HCT116 (cell line): Measurements from ENCODE around the gene CCND1. TPM values are rescaled to one million over a fixed set of nuclear protein-coding genes. Genes with fewer than 3 reads are reported as not detected.
"Not testable (repeated sequence)": the region's sequence is repeated elsewhere in the genome, so short reads cannot be mapped to it uniquely, and the experiment has no call there.

Source experiments
- ATAC-seq: fragments of 200-7000 bp; cut with Tn5 transposase; 2 replicates; pipeline ENCODE4 v1.9.1; 2020; ENCODE audit warnings: mild to moderate bottlenecking, moderate library complexity
- BruUV-seq: library from RNA; stranded (reverse); fragments of 400-500 nt; replicated peaks from 2 replicates; lab custom pipeline; 2021; lab: Mats Ljungman, UMichigan
- CTCF ChIA-PET: fragments of 300-600 bp; sonication (Branson Sonifier 250); formaldehyde crosslinking; loops from one replicate; lab custom pipeline; 2021; ENCODE audit warnings: antibody characterized with exemption; lab: Charles Lee
- POLR2A ChIA-PET: fragments of 300-600, 350-600 bp; sonication (Branson Sonifier 250); formaldehyde crosslinking; loops from one replicate; lab custom pipeline; 2021; ENCODE audit warnings: antibody characterized with exemption; lab: Charles Lee
- RAD21 ChIA-PET, 2 experiments: fragments of 300-600 bp; sonication (Branson Sonifier 250); formaldehyde crosslinking; loops; one replicate each; lab custom pipeline; 2023; ENCODE audit warnings: low total read pairs in 2 of 2; ENCODE audit not compliant: uncharacterized antibody in 2 of 2, unreplicated experiment in 2 of 2, low non-redundant PET in 1 of 2; lab: Charles Lee
- DNase-seq: peaks from one replicate; pipeline ENCODE4 v3.0.0-alpha.2; 2010; ENCODE audit warnings: low read depth, low spot score
- H2AFZ ChIP-seq: fragments of 200-600 bp; shearing (Covaris generic), sonication (generic); 2 replicates; pipeline ENCODE4 v1.6.1; 2017; ENCODE audit warnings: low read depth, mixed run types, mixed read lengths, antibody characterized with exemption, low read length; ENCODE audit not compliant: poor library complexity, severe bottlenecking
- H3K27ac ChIP-seq: 2 replicates; pipeline ENCODE4 v1.5.1; 2012; ENCODE audit warnings: low read depth, low read length
- H3K27me3 ChIP-seq: fragments of 200-600 bp; sonication (generic); 2 replicates; pipeline ENCODE4 v1.6.1; 2016; ENCODE audit warnings: mixed run types, low read length, mixed read lengths; ENCODE audit not compliant: insufficient read depth
- H3K36me3 ChIP-seq, 2 experiments: fragments of 200-500 bp in 1 of 2; fragments of 200-600 bp in 1 of 2; sonication (Bioruptor generic) in 1 of 2; sonication (generic) in 1 of 2; 2 replicates each; pipeline versions ENCODE4 v1.5.1 to v1.6.1; 2014 to 2016; ENCODE audit warnings: low read length in 2 of 2, inconsistent platforms in 1 of 2, mixed read lengths in 1 of 2, mixed run types in 1 of 2; ENCODE audit not compliant: insufficient read depth in 2 of 2, control insufficient read depth in 1 of 2
- H3K4me1 ChIP-seq, 2 experiments: fragments of 200-600 bp in 1 of 2; sonication (generic) in 1 of 2; 2 replicates each; pipeline versions ENCODE4 v1.5.1 to v1.6.1; 2012 to 2017; ENCODE audit warnings: low read length in 2 of 2, inconsistent platforms in 1 of 2, mild to moderate bottlenecking in 1 of 2, mixed read lengths in 1 of 2, mixed run types in 1 of 2, moderate library complexity in 1 of 2; ENCODE audit not compliant: insufficient read depth in 2 of 2, control insufficient read depth in 1 of 2
- H3K4me2 ChIP-seq: fragments of 200-600 bp; sonication (generic); 2 replicates; pipeline ENCODE4 v1.6.1; 2017; ENCODE audit warnings: mixed run types, low read length, mixed read lengths
- H3K4me3 ChIP-seq, 2 experiments: fragments of 200-600 bp in 1 of 2; sonication (generic) in 1 of 2; replicated peaks in 1 of 2; 2 replicates each; pipeline ENCODE4 v1.5.1; 2011 to 2016; ENCODE audit warnings: low read length in 2 of 2, control low read depth in 1 of 2, low read depth in 1 of 2, mild to moderate bottlenecking in 1 of 2, mixed read lengths in 1 of 2, mixed run types in 1 of 2
- H3K79me2 ChIP-seq: fragments of 200-600 bp; sonication (generic); 2 replicates; pipeline ENCODE4 v1.6.1; 2017; ENCODE audit warnings: mild to moderate bottlenecking, mixed run types, low read length, moderate library complexity, mixed read lengths; ENCODE audit not compliant: insufficient read depth
- H3K9ac ChIP-seq: fragments of 200-600 bp; sonication (generic); 2 replicates; pipeline ENCODE4 v1.6.1; 2016; ENCODE audit warnings: low read length, mixed read lengths
- H3K9me2 ChIP-seq: fragments of 200-600 bp; sonication (generic), shearing (Covaris generic); 2 replicates; pipeline ENCODE4 v1.6.1; 2017; ENCODE audit warnings: mixed run types, mild to moderate bottlenecking, moderate library complexity; ENCODE audit not compliant: insufficient read depth
- H3K9me3 ChIP-seq, 2 experiments: fragments of 200-500 bp in 1 of 2; fragments of 200-600 bp in 1 of 2; sonication (Bioruptor generic) in 1 of 2; sonication (generic) in 1 of 2; 2 replicates each; pipeline ENCODE4 v1.6.1; 2014 to 2017; ENCODE audit warnings: low read length in 2 of 2, mixed read lengths in 2 of 2, inconsistent platforms in 1 of 2, low read depth in 1 of 2, mild to moderate bottlenecking in 1 of 2, mixed run types in 1 of 2, moderate library complexity in 1 of 2; ENCODE audit not compliant: control insufficient read depth in 1 of 2, insufficient read depth in 1 of 2
- H4K20me1 ChIP-seq: fragments of 200-600 bp; sonication (generic), shearing (Covaris generic); 2 replicates; pipeline ENCODE4 v1.6.1; 2017; ENCODE audit warnings: mixed run types, mild to moderate bottlenecking, moderate library complexity; ENCODE audit not compliant: insufficient read depth
- CBX3 ChIP-seq: IDR thresholded peaks from 2 replicates; pipeline ENCODE4 v1.6.1; 2012; ENCODE audit warnings: low read depth
- EGR1 ChIP-seq: IDR thresholded peaks from 2 replicates; pipeline ENCODE4 v1.6.1; 2012; ENCODE audit warnings: low read depth
- EZH2 ChIP-seq: fragments of 200-600 bp; sonication (generic); IDR thresholded peaks from 2 replicates; pipeline ENCODE4 v1.6.1; 2017; ENCODE audit warnings: antibody characterized with exemption, mixed run types
- EZH2phosphoT487 ChIP-seq: fragments of 200-600 bp; IDR thresholded peaks from 2 replicates; pipeline ENCODE4 v1.6.1; 2018; ENCODE audit warnings: antibody characterized with exemption, borderline replicate concordance
- FOSL1 ChIP-seq: IDR thresholded peaks from 2 replicates; pipeline ENCODE4 v1.6.1; 2012; ENCODE audit warnings: low read depth
- POLR2AphosphoS5 ChIP-seq: IDR thresholded peaks from 2 replicates; pipeline ENCODE4 v1.6.1; 2011; ENCODE audit warnings: mild to moderate bottlenecking, low read depth, low read length, moderate library complexity
- RAD21 ChIP-seq: IDR thresholded peaks from 2 replicates; pipeline ENCODE4 v1.6.1; 2012; ENCODE audit warnings: low read depth, mild to moderate bottlenecking
- SP1 ChIP-seq: IDR thresholded peaks from 2 replicates; pipeline ENCODE4 v1.6.1; 2012; ENCODE audit warnings: low read depth
- SRF ChIP-seq: IDR thresholded peaks from 2 replicates; pipeline ENCODE4 v1.6.1; 2012; ENCODE audit warnings: low read depth
- TCF7L2 ChIP-seq: IDR thresholded peaks from 2 replicates; pipeline ENCODE4 v1.7.0; 2011; ENCODE audit warnings: borderline replicate concordance, inconsistent platforms; ENCODE audit not compliant: insufficient read depth, insufficient read length; ENCODE audit errors: extremely low read depth
- YY1 ChIP-seq: IDR thresholded peaks from 2 replicates; pipeline ENCODE4 v1.6.1; 2011; ENCODE audit warnings: low read length, low read depth, moderate library complexity, mild to moderate bottlenecking; ENCODE audit not compliant: insufficient replicate concordance; ENCODE audit errors: extremely low read depth
- intact Hi-C: fragments of 100-400 bp; cut with micrococcal nuclease; formaldehyde crosslinking; loops from 2 replicates; pipeline ENCODE4 v1.10.0; 2022
- total RNA-seq: library from RNA; stranded (reverse); gene quantifications from one replicate; pipeline ENCODE4 v1.2.1, GENCODE V29; 2021; ENCODE audit not compliant: unreplicated experiment
- TF ChIP-seq, protein P1 (sequence below): IDR thresholded peaks from 2 replicates; pipeline ENCODE4 v1.6.1; 2011; ENCODE audit warnings: mild to moderate bottlenecking, low read length, moderate library complexity; ENCODE audit not compliant: insufficient replicate concordance; ENCODE audit errors: extremely low read depth
- TF ChIP-seq, protein P2 (sequence below), 3 experiments: fragments of 200-600 bp in 1 of 3; sonication (generic) in 1 of 3; IDR thresholded peaks in 2 of 3; conservative IDR thresholded peaks in 1 of 3; 2 replicates each; pipeline ENCODE4 v1.5.1; 2012 to 2017; ENCODE audit warnings: low read depth in 2 of 3, low read length in 2 of 3, antibody characterized with exemption in 1 of 3, borderline replicate concordance in 1 of 3, control low read depth in 1 of 3, mild to moderate bottlenecking in 1 of 3, mixed read lengths in 1 of 3, mixed run types in 1 of 3, moderate library complexity in 1 of 3; ENCODE audit not compliant: insufficient read depth in 1 of 3
- TF ChIP-seq, protein P3 (sequence below): IDR thresholded peaks from 2 replicates; pipeline ENCODE4 v1.6.1; 2012

The CCND1 gene
- total RNA-seq, 1 experiment from 2014 or later, result 601 TPM

DNA sequence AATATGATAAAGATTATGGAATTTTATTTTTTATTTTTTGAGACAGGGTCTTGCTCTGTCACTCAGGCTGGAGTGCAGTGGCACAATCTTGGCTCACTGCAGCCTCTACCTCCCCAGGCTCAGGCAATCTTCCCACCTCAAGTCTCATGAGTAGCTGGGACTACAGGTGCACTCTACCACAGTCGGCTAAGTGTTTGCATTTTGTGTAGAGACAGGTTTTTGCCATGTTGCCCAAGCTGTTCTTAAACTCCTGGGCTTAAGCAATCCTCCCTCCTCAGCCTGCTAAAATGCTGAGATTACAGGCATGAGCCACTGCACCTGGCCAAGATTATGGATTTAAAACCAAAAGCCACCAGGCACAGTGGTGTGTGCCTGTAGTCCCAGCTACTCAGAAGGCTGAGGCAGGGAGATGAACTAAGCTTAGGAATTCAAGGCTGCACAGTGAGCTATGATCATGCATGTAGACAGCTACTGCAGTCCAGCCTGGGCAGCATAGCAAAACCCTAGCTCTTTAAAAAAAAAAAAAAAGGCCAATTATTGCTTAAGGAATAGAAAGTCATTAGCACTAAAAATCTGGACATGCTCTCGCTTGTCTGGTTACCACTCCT is 20.2 kb upstream of the CCND1 start (continued):
- TF ChIP-seq, protein P1, sequence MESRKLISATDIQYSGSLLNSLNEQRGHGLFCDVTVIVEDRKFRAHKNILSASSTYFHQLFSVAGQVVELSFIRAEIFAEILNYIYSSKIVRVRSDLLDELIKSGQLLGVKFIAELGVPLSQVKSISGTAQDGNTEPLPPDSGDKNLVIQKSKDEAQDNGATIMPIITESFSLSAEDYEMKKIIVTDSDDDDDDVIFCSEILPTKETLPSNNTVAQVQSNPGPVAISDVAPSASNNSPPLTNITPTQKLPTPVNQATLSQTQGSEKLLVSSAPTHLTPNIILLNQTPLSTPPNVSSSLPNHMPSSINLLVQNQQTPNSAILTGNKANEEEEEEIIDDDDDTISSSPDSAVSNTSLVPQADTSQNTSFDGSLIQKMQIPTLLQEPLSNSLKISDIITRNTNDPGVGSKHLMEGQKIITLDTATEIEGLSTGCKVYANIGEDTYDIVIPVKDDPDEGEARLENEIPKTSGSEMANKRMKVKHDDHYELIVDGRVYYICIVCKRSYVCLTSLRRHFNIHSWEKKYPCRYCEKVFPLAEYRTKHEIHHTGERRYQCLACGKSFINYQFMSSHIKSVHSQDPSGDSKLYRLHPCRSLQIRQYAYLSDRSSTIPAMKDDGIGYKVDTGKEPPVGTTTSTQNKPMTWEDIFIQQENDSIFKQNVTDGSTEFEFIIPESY, result no peak
- TF ChIP-seq SP1 (no peak), EZH2phosphoT487 (no peak)

- intact Hi-C loops, H3K27me3 ChIP-seq, H3K4me2 ChIP-seq, DNase-seq, H3K79me2 ChIP-seq, H3K9ac ChIP-seq, H2AFZ ChIP-seq, H3K4me1 ChIP-seq, POLR2A ChIA-PET, H4K20me1 ChIP-seq, CTCF ChIA-PET, ATAC-seq, H3K9me3 ChIP-seq, H3K27ac ChIP-seq, H3K36me3 ChIP-seq, H3K4me3 ChIP-seq, RAD21 ChIA-PET, BruUV-seq, H3K9me2 ChIP-seq: not testable (repeated sequence)
Observed at GRCh38 chr11:69622097-69622681, 18.8 kb upstream of the CCND1 start.

DNA sequence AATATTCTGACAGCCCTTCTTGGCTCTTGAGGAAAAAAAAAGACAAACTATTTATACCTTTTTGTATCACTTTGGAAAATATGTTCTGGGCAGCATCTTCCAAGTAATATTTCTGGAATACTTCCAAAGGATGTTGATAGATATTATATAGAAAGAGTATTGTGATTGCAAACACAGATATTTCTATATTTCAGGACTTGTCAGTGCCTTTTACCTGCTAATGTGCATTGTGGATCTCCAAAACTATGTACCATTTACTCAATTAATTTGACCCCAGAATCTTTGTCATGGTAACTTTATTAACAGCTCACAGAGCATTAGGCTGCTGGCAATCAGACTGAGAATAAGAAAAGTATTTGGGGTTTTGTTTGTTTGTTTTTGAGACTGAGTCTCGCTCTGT is 16.7 kb upstream of the CCND1 start:
- no peaks in the 10 kb centered on the region for H3K36me3 ChIP-seq
- no peaks in the 10 kb centered on the region for H3K9me3 ChIP-seq
- H3K4me1 ChIP-seq, result no peaks in the 10 kb centered on the region
- intact Hi-C loops, result no loop called here
- H4K20me1 ChIP-seq, result no peaks in the 10 kb centered on the region
- no peak overlapping the region for H3K4me2 ChIP-seq
- CTCF ChIA-PET, result no interaction called here
- H3K79me2 ChIP-seq, result no peaks in the 10 kb centered on the region
- no peak overlapping the region for H3K27ac ChIP-seq
- no TSS peak for BruUV-seq
- RAD21 ChIA-PET, result no interaction called here
- POLR2A ChIA-PET, result no interaction called here
- no peak overlapping the region for H2AFZ ChIP-seq
- ATAC-seq (no peak), DNase-seq (no peak)
- H3K4me3 ChIP-seq, result no peak overlapping the region
- H3K9ac ChIP-seq, result no peak overlapping the region
- no peaks in the 10 kb centered on the region for H3K27me3 ChIP-seq
- H3K9me2 ChIP-seq, result no peaks in the 10 kb centered on the region
- TF ChIP-seq EZH2 (no peak), RAD21 (no peak), TCF7L2 (no peak), SRF (no peak), FOSL1 (no peak), EGR1 (no peak), SP1 (no peak), CBX3 (no peak), POLR2AphosphoS5 (no peak), YY1 (no peak)
- TF ChIP-seq, protein P2, sequence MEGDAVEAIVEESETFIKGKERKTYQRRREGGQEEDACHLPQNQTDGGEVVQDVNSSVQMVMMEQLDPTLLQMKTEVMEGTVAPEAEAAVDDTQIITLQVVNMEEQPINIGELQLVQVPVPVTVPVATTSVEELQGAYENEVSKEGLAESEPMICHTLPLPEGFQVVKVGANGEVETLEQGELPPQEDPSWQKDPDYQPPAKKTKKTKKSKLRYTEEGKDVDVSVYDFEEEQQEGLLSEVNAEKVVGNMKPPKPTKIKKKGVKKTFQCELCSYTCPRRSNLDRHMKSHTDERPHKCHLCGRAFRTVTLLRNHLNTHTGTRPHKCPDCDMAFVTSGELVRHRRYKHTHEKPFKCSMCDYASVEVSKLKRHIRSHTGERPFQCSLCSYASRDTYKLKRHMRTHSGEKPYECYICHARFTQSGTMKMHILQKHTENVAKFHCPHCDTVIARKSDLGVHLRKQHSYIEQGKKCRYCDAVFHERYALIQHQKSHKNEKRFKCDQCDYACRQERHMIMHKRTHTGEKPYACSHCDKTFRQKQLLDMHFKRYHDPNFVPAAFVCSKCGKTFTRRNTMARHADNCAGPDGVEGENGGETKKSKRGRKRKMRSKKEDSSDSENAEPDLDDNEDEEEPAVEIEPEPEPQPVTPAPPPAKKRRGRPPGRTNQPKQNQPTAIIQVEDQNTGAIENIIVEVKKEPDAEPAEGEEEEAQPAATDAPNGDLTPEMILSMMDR (IDR thresholded peaks at IDR 0.05 in 2 of 3, conservative IDR thresholded peaks at IDR 0.05 in 1 of 3; ENCODE audit: borderline replicate concordance in 1 of 3, insufficient read depth in 1 of 3, low read depth in 2 of 3, low read length in 2 of 3), result no peak
- TF ChIP-seq, protein P3, sequence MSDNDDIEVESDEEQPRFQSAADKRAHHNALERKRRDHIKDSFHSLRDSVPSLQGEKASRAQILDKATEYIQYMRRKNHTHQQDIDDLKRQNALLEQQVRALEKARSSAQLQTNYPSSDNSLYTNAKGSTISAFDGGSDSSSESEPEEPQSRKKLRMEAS, result no peak
